Measurements from ENCODE around the gene KRTAP12-3.
"Not testable (repeated sequence)": the region's sequence is repeated elsewhere in the genome, so short reads cannot be mapped to it uniquely, and the experiment has no call there.

- TF ChIP-seq EP300, POLR2A, POLR2AphosphoS5 (IDR thresholded peaks at IDR 0.05): not testable (repeated sequence)
- TF ChIP-seq, protein P1, sequence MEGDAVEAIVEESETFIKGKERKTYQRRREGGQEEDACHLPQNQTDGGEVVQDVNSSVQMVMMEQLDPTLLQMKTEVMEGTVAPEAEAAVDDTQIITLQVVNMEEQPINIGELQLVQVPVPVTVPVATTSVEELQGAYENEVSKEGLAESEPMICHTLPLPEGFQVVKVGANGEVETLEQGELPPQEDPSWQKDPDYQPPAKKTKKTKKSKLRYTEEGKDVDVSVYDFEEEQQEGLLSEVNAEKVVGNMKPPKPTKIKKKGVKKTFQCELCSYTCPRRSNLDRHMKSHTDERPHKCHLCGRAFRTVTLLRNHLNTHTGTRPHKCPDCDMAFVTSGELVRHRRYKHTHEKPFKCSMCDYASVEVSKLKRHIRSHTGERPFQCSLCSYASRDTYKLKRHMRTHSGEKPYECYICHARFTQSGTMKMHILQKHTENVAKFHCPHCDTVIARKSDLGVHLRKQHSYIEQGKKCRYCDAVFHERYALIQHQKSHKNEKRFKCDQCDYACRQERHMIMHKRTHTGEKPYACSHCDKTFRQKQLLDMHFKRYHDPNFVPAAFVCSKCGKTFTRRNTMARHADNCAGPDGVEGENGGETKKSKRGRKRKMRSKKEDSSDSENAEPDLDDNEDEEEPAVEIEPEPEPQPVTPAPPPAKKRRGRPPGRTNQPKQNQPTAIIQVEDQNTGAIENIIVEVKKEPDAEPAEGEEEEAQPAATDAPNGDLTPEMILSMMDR (IDR thresholded peaks at IDR 0.05), result not testable (repeated sequence)
These were observed 3.8 kb downstream of the KRTAP12-3 start for GRCh38 chr21:44661567-44661966.
